Breast epithelium (tissue), 4 donors: Measurements from ENCODE around the gene SPOP. TPM values are rescaled to one million over a fixed set of nuclear protein-coding genes. Genes with fewer than 3 reads are reported as not detected.
"Not testable (repeated sequence)": the region's sequence is repeated elsewhere in the genome, so short reads cannot be mapped to it uniquely, and the experiment has no call there.

Experiments
- DNase-seq, 2 donors: peaks; one replicate each; pipeline ENCODE4 v3.0.0-alpha.2; 2019; ENCODE audit warnings: low spot score in 2 of 2
- H3K27ac ChIP-seq, 2 donors: fragments of 200-600 bp; sonication (generic) in 1 of 2; one replicate each; pipeline ENCODE4 v1.5.1; 2016 to 2019; ENCODE audit warnings: mild to moderate bottlenecking in 1 of 2
- H3K27me3 ChIP-seq, 2 donors: fragments of 200-600 bp; sonication (generic) in 1 of 2; one replicate each; pipeline versions ENCODE4 v1.5.1 to v1.6.0; 2017 to 2019; ENCODE audit warnings: control low read depth in 1 of 2, mild to moderate bottlenecking in 1 of 2
- H3K36me3 ChIP-seq: fragments of 200-600 bp; one replicate; pipeline ENCODE4 v1.5.1; 2019
- H3K4me1 ChIP-seq, 2 donors: fragments of 200-600 bp; sonication (generic); one replicate each; pipeline ENCODE4 v1.5.1; 2016 to 2019; ENCODE audit warnings: control low read depth in 1 of 2
- H3K4me3 ChIP-seq, 3 donors: fragments of 200-600 bp; sonication (generic); 1 replicate in 2 of 3; 2 replicates in 1 of 3; pipeline ENCODE4 v1.5.1; 2016 to 2019; ENCODE audit warnings: mild to moderate bottlenecking in 3 of 3, moderate library complexity in 2 of 3
- H3K9me3 ChIP-seq, 2 donors: fragments of 200-600 bp; sonication (generic) in 1 of 2; one replicate each; pipeline ENCODE4 v1.5.1; 2016 to 2019; ENCODE audit warnings: control low read depth in 1 of 2
- CTCF ChIP-seq, 3 donors: fragments of 450-650 bp; IDR thresholded peaks; one replicate each; pipeline ENCODE4 v1.5.1; 2016 to 2017; ENCODE audit warnings: antibody characterized with exemption in 3 of 3, mild to moderate bottlenecking in 3 of 3, moderate library complexity in 3 of 3
- POLR2A ChIP-seq: fragments of 450-650 bp; IDR thresholded peaks from one replicate; pipeline ENCODE4 v1.6.1; 2016; ENCODE audit warnings: antibody characterized with exemption, mild to moderate bottlenecking, moderate library complexity
- POLR2AphosphoS5 ChIP-seq, 3 donors: sonication (generic); formaldehyde crosslinking; IDR thresholded peaks; one replicate each; pipeline ENCODE4 v1.6.1; 2017; ENCODE audit warnings: antibody characterized with exemption in 3 of 3
- intact Hi-C: fragments of 100-400 bp; cut with DNase I; formaldehyde crosslinking; loops from one replicate; pipeline ENCODE4 v1.15.1; 2023; ENCODE audit warnings: low total_unique reads
- total RNA-seq, 3 donors: library from RNA; depleted of rRNA; stranded (reverse); fragments of >200 nt; gene quantifications; one replicate each; pipeline ENCODE4 v1.1.0, GENCODE V29; 2016

SPOP gene
- total RNA-seq, 3 donors from 2014 or later: 48.3 to 73.8 (median 55.4) TPM

GRCh38 chr17:49677134-49677932, 564 bp downstream of the SPOP start:
- TF ChIP-seq POLR2A: no peak
- peaks cover 0 to 13% of the 10 kb centered on the region in 2 donors for H3K4me1 ChIP-seq
- H3K27ac ChIP-seq: peak overlapping the region; percentile 98 to 99
- no peaks in the 10 kb centered on the region for H3K36me3 ChIP-seq
- peak; percentile 94 for DNase-seq
- no peaks in the 10 kb centered on the region for H3K9me3 ChIP-seq
- intact Hi-C loops: no loop called here
- no peaks in the 10 kb centered on the region for H3K27me3 ChIP-seq
- H3K4me3 ChIP-seq: peak overlapping the region; percentile 60 to 89 (median 79)

GRCh38 chr17:49676276-49676868, 1.5 kb downstream of the SPOP start:
- Histone ChIP-seq H3K27me3 (no peaks in the 10 kb centered on the region), H3K4me3 (peak overlapping the region; percentile 60 to 89 (median 79)), H3K9me3 (no peaks in the 10 kb centered on the region), H3K36me3 (no peaks in the 10 kb centered on the region), H3K27ac (peak overlapping the region; percentile 98 to 99), H3K4me1 (peaks cover 0 to 13% of the 10 kb centered on the region in 2 donors)
- intact Hi-C loops: no loop called here
- TF ChIP-seq POLR2A: no peak
- no peak for DNase-seq

- H3K4me1 ChIP-seq: peaks cover 0 to 13% of the 10 kb centered on the region in 2 donors
- no peaks in the 10 kb centered on the region for H3K9me3 ChIP-seq
- no peak for TF ChIP-seq POLR2A
- no peak for TF ChIP-seq CTCF (IDR thresholded peaks at IDR 0.05)
- no peak for TF ChIP-seq POLR2AphosphoS5 (IDR thresholded peaks at IDR 0.05)
- H3K36me3 ChIP-seq: no peaks in the 10 kb centered on the region
- no peak overlapping the region for H3K27ac ChIP-seq
- intact Hi-C loops: no loop called here
- no peaks in the 10 kb centered on the region for H3K27me3 ChIP-seq
- H3K4me3 ChIP-seq: no peak overlapping the region
- DNase-seq: no peak
Observed at GRCh38 chr17:49674507-49674906, 3.4 kb downstream of the SPOP start.

GRCh38 chr17:49673679-49674078, 4.2 kb downstream of the SPOP start:
- H3K27ac ChIP-seq, H3K27me3 ChIP-seq, H3K36me3 ChIP-seq, H3K9me3 ChIP-seq, H3K4me3 ChIP-seq, intact Hi-C loops, DNase-seq: not testable (repeated sequence)
- peaks cover 0 to 13% of the 10 kb centered on the region in 2 donors for H3K4me1 ChIP-seq

GRCh38 chr17:49670641-49671040, 7.3 kb downstream of the SPOP start:
- TF ChIP-seq POLR2A (no peak), POLR2AphosphoS5 (IDR thresholded peaks at IDR 0.05) (no peak)
- intact Hi-C loops: no loop called here
- Histone ChIP-seq H3K4me3 (no peak overlapping the region), H3K27ac (no peak overlapping the region), H3K36me3 (no peaks in the 10 kb centered on the region), H3K27me3 (no peaks in the 10 kb centered on the region), H3K4me1 (no peaks in the 10 kb centered on the region), H3K9me3 (no peaks in the 10 kb centered on the region)
- no peak for DNase-seq

GRCh38 chr17:49670002-49670401, 7.9 kb downstream of the SPOP start:
- Histone ChIP-seq H3K36me3 (no peaks in the 10 kb centered on the region), H3K9me3 (no peaks in the 10 kb centered on the region), H3K27ac (no peak overlapping the region), H3K4me3 (no peak overlapping the region), H3K27me3 (no peaks in the 10 kb centered on the region), H3K4me1 (no peaks in the 10 kb centered on the region)
- TF ChIP-seq CTCF (IDR thresholded peaks at IDR 0.05): no peak
- no peak for TF ChIP-seq POLR2AphosphoS5 (IDR thresholded peaks at IDR 0.05)
- no peak for TF ChIP-seq POLR2A
- intact Hi-C loops: no loop called here
- DNase-seq: no peak

- Histone ChIP-seq H3K27ac (no peak overlapping the region), H3K9me3 (no peaks in the 10 kb centered on the region)
Observed at GRCh38 chr17:49667854-49668253, 10.0 kb downstream of the SPOP start.

More at GRCh38 chr17:49667854-49668253, 10.0 kb downstream of the SPOP start:
- no peak for DNase-seq
- no peak overlapping the region for H3K4me3 ChIP-seq
- intact Hi-C loops: no loop called here
- H3K4me1 ChIP-seq: no peaks in the 10 kb centered on the region
- TF ChIP-seq POLR2A (no peak), CTCF (IDR thresholded peaks at IDR 0.05) (no peak), POLR2AphosphoS5 (IDR thresholded peaks at IDR 0.05) (no peak)
- H3K36me3 ChIP-seq: no peaks in the 10 kb centered on the region
- no peaks in the 10 kb centered on the region for H3K27me3 ChIP-seq
